ENCODE measurements around the gene SEMG1. TPM values are rescaled to one million over a fixed set of nuclear protein-coding genes. Genes with fewer than 3 reads are reported as not detected.

The SEMG1 gene
- total RNA-seq = not detected

GRCh38 chr20:45206725-45207124 lies at the start of gene SEMG1:
Gene SEMG1, plus strand, starts transcription at chr20:45207033. Its CDS starts 21 bp downstream, at chr20:45207054.
- TF ChIP-seq EP300 (IDR thresholded peaks at IDR 0.05) = no peak
- H3K4me3 ChIP-seq = no peak within 1 kb of the TSS
- H3K27me3 ChIP-seq = no peaks in the 10 kb centered on the region
- 28 to 40% methylated on average over 1 of the region's 1 CpG for WGBS, 2 donors
- H3K36me3 ChIP-seq = no peaks in the 10 kb centered on the region
- DNase-seq (ENCODE audit: low spot score in 2 of 2) = no peak
- H3K4me1 ChIP-seq = no peaks in the 10 kb centered on the region
- H3K27ac ChIP-seq = no peak within 1 kb of the TSS
- H3K9me3 ChIP-seq = peaks cover 0 to 16% (median 1%) of the 10 kb centered on the region in 4 donors

GRCh38 chr20:45157962-45158361 lies 48.9 kb upstream of the SEMG1 start:
- H3K4me1 ChIP-seq = peaks cover 0 to 8% (median 0%) of the 10 kb centered on the region in 4 donors
- H3K4me3 ChIP-seq = no peak overlapping the region
- H3K27me3 ChIP-seq = no peaks in the 10 kb centered on the region
- no peak for DNase-seq (ENCODE audit: low spot score in 2 of 2)
- WGBS, 2 donors = 19% methylated on average over 1 of the region's 1 CpG
- TF ChIP-seq EP300 (IDR thresholded peaks at IDR 0.05) (no peak), POLR2A (IDR thresholded peaks at IDR 0.05) (no peak), CTCF (IDR thresholded peaks at IDR 0.05) (no peak)
- H3K36me3 ChIP-seq = no peaks in the 10 kb centered on the region
- peaks cover 0 to 45% (median 3%) of the 10 kb centered on the region in 4 donors for H3K9me3 ChIP-seq
- no peak overlapping the region for H3K27ac ChIP-seq

GRCh38 chr20:45163083-45163803 lies 43.6 kb upstream of the SEMG1 start:
- Histone ChIP-seq H3K4me1 (no peaks in the 10 kb centered on the region), H3K36me3 (no peaks in the 10 kb centered on the region), H3K27ac (no peak overlapping the region), H3K4me3 (no peak overlapping the region), H3K9me3 (peaks cover 0 to 66% (median 3%) of the 10 kb centered on the region in 4 donors), H3K27me3 (no peaks in the 10 kb centered on the region)
- DNase-seq (ENCODE audit: low spot score in 2 of 2) = no peak
- WGBS, 2 donors = 71 to 72% methylated on average over 1 of the region's 1 CpG
- TF ChIP-seq CTCF (IDR thresholded peaks at IDR 0.05) (no peak), EP300 (IDR thresholded peaks at IDR 0.05) (no peak), POLR2A (IDR thresholded peaks at IDR 0.05) (no peak)

- no peaks in the 10 kb centered on the region for H3K27me3 ChIP-seq
- no peaks in the 10 kb centered on the region for H3K4me1 ChIP-seq
- no peak overlapping the region for H3K27ac ChIP-seq
- WGBS, 2 donors = 83 to 91% methylated on average over 1 of the region's 1 CpG
- no peak for DNase-seq (ENCODE audit: low spot score in 2 of 2)
- H3K9me3 ChIP-seq = peaks cover 0 to 58% (median 2%) of the 10 kb centered on the region in 4 donors
- H3K36me3 ChIP-seq = no peaks in the 10 kb centered on the region
- TF ChIP-seq CTCF (IDR thresholded peaks at IDR 0.05) (no peak), POLR2A (IDR thresholded peaks at IDR 0.05) (no peak), EP300 (IDR thresholded peaks at IDR 0.05) (no peak)
- no peak overlapping the region for H3K4me3 ChIP-seq
Observed at GRCh38 chr20:45164906-45165305, 41.9 kb upstream of the SEMG1 start.

GRCh38 chr20:45173522-45173921 lies 33.3 kb upstream of the SEMG1 start:
- 32 to 44% methylated on average over 1 of the region's 1 CpG for WGBS, 2 donors

More at GRCh38 chr20:45173522-45173921, 33.3 kb upstream of the SEMG1 start:
- Histone ChIP-seq H3K36me3 (no peaks in the 10 kb centered on the region), H3K27me3 (no peaks in the 10 kb centered on the region), H3K9me3 (peaks cover 0 to 12% (median 0%) of the 10 kb centered on the region in 4 donors), H3K4me3 (no peak overlapping the region), H3K27ac (no peak overlapping the region), H3K4me1 (no peaks in the 10 kb centered on the region)
- DNase-seq (ENCODE audit: low spot score in 2 of 2) = no peak
- no peak for TF ChIP-seq CTCF (IDR thresholded peaks at IDR 0.05)
- no peak for TF ChIP-seq EP300 (IDR thresholded peaks at IDR 0.05)
- TF ChIP-seq POLR2A (IDR thresholded peaks at IDR 0.05) = no peak

Data from tibial nerve (tissue), 4 donors.